NT2/D1 (cell line): ENCODE data around the gene RPL23.
"Not testable (repeated sequence)": the region's sequence is repeated elsewhere in the genome, so short reads cannot be mapped to it uniquely, and the experiment has no call there.

Source experiments
- DNase-seq: peaks from one replicate; pipeline ENCODE4 v3.0.0-alpha.2; 2011; ENCODE audit warnings: low read depth, low spot score
- H3K27me3 ChIP-seq: 2 replicates; pipeline ENCODE4 v1.6.0; 2011; ENCODE audit warnings: mild to moderate bottlenecking; ENCODE audit not compliant: insufficient read length, insufficient read depth
- H3K36me3 ChIP-seq: 2 replicates; pipeline ENCODE4 v1.6.1; 2011; ENCODE audit warnings: mild to moderate bottlenecking, low read length, mixed read lengths; ENCODE audit not compliant: insufficient read depth, insufficient read length
- H3K4me1 ChIP-seq: 2 replicates; pipeline ENCODE4 v1.5.1; 2011; ENCODE audit not compliant: insufficient read depth, insufficient read length
- H3K4me3 ChIP-seq: 2 replicates; pipeline ENCODE4 v1.5.1; 2011; ENCODE audit warnings: low read depth; ENCODE audit not compliant: insufficient read length
- H3K9ac ChIP-seq: 2 replicates; pipeline ENCODE4 v1.6.0; 2011; ENCODE audit warnings: low read depth; ENCODE audit not compliant: insufficient read length
- H3K9me3 ChIP-seq: 2 replicates; pipeline ENCODE4 v1.5.1; 2011; ENCODE audit warnings: mild to moderate bottlenecking, low read length; ENCODE audit not compliant: insufficient read depth
- SUZ12 ChIP-seq: IDR thresholded peaks from 2 replicates; pipeline ENCODE4 v1.6.1; 2011; ENCODE audit not compliant: insufficient read length, insufficient read depth; ENCODE audit errors: extremely low read depth
- YY1 ChIP-seq: IDR thresholded peaks from 2 replicates; pipeline ENCODE4 v1.6.1; 2011; ENCODE audit not compliant: insufficient read length, insufficient read depth
- ZNF274 ChIP-seq: IDR thresholded peaks from 2 replicates; pipeline ENCODE4 v1.6.1; 2011; ENCODE audit warnings: mild to moderate bottlenecking, low read depth, low read length

Gene RPL23

DNA sequence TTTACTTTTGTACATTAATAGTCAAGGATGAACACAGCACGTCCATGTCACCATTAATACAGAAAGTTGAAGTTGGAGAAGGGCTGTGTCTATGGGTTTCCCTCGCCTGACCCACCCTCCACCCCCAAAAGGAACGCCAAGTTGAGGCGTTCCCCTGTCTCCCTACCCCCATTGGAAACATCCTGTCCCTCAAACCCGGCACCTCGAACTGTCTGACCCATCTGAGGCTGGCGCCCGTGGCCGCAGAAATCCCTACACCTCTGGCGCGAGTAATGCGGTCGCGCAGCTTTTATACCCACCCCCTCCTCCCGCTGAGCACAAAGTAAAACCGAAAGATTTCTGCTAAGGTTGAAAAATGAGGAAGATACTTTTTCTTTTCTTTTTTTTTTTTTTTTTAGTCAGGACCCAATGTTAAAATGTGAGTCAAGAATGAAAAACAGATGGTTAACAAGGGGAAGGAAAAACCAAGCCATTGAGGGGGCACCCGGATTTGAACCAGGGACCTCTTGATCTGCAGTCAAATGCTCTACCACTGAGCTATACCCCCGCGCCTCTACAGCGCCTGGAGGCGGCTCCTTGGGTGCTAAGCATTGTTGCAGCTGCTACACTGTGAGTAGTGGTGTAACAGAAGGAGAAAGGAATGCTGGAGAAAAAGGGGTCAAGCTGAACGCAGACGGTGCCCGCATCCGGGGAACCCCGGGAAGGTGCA lies 15.4 kb upstream of the RPL23 start:
- DNase-seq = no peak
- peaks cover 17% of the 10 kb centered on the region for H3K4me1 ChIP-seq
- no peak for TF ChIP-seq SUZ12
- H3K36me3 ChIP-seq = peaks cover 25% of the 10 kb centered on the region
- peaks cover 4% of the 10 kb centered on the region for H3K27me3 ChIP-seq
- peak overlapping the region; percentile 92 for H3K9ac ChIP-seq
- no peaks in the 10 kb centered on the region for H3K9me3 ChIP-seq
- peak overlapping the region; percentile 98 for H3K4me3 ChIP-seq

DNA sequence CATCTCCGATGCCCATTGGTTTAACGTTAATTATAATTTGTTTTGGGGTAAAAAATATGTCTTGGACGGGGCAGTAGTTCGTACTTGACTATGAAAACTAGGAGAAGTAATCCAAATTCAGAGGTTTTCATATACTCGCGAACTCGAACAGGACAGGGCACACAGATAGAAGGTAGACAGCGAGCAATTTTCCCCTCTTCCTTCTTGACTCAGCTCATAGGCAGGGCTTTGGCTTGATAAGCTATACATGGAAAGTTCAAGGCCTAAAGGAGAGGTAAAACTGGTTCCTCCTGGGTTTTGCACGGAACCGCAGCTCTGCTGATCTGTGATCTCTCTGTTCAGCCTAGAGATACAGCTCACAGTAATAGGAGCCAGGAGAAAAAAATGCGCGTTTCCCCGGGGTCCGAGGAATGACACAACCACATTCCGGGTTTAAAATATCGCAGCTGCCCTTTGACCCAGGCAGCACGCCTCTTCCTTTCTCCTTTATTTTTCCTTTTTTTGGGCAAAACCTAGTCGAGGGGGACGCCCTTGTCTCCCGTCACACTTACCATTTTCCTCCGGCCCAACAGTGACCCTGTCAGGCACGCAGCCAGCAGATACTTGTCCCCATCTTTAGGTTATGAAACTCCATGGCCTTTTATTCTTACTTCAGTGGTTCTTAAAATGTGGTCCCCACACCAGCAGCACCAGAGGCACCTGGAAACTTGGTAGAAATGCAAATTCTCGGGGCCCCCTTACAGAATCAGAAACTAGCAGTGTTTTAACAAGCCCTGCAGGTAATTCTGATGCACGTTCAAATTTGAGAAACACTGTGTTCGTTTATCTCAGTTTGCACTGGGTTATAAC lies 14.7 kb upstream of the RPL23 start:
- no peaks in the 10 kb centered on the region for H3K9me3 ChIP-seq
- peaks cover 17% of the 10 kb centered on the region for H3K36me3 ChIP-seq
- H3K9ac ChIP-seq = peak overlapping the region; percentile 76
- peaks cover 12% of the 10 kb centered on the region for H3K4me1 ChIP-seq
- TF ChIP-seq YY1 = no peak
- TF ChIP-seq ZNF274 = no peak
- no peak for TF ChIP-seq SUZ12
- H3K27me3 ChIP-seq = peaks cover 4% of the 10 kb centered on the region
- H3K4me3 ChIP-seq = peak overlapping the region; percentile 98
- no peak for DNase-seq

GRCh38 chr17:38867179-38867967 lies 13.9 kb upstream of the RPL23 start:
- H3K9me3 ChIP-seq = no peaks in the 10 kb centered on the region
- H3K4me1 ChIP-seq = peaks cover 6% of the 10 kb centered on the region
- no peak for TF ChIP-seq SUZ12
- H3K4me3 ChIP-seq = peak overlapping the region; percentile 98
- H3K9ac ChIP-seq = peak overlapping the region; percentile 76
- H3K36me3 ChIP-seq = peaks cover 9% of the 10 kb centered on the region
- H3K27me3 ChIP-seq = peaks cover 4% of the 10 kb centered on the region
- DNase-seq = no peak

GRCh38 chr17:38864636-38865398 lies 11.3 kb upstream of the RPL23 start:
- no peak overlapping the region for H3K9ac ChIP-seq
- no peak for DNase-seq

DNA sequence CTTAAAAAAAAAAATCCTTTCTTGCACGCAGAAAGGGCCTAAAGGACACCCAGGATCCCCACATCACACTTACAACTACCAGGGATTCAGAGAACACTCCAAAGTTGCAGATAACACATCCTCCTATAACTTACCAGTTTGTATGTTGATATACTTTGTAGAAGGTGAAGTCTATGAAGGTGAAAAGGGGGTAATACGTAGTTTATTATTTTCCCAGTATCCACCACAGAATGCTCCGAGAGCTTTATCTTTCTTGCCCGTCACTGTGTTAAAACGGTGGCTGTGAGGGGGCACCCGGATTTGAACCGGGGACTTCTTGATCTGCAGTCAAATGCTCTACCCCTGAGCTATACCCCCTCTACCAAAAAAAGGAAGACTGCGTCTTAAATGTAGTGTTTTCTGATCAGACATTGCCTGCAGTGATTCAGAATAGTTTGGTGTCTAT lies 7.9 kb upstream of the RPL23 start:
- Histone ChIP-seq H3K9me3 (no peaks in the 10 kb centered on the region), H3K4me1 (no peaks in the 10 kb centered on the region), H3K27me3 (no peaks in the 10 kb centered on the region), H3K4me3 (no peak overlapping the region), H3K9ac (no peak overlapping the region), H3K36me3 (no peaks in the 10 kb centered on the region)
- no peak for DNase-seq
- TF ChIP-seq YY1 = no peak
- TF ChIP-seq ZNF274 = no peak
- TF ChIP-seq SUZ12 = no peak

More at GRCh38 chr17:38864636-38865398, 11.3 kb upstream of the RPL23 start:
- H3K27me3 ChIP-seq = peaks cover 4% of the 10 kb centered on the region
- H3K4me1 ChIP-seq = no peaks in the 10 kb centered on the region
- H3K36me3 ChIP-seq = no peaks in the 10 kb centered on the region
- no peak overlapping the region for H3K4me3 ChIP-seq
- TF ChIP-seq YY1 = no peak
- no peak for TF ChIP-seq ZNF274
- no peak for TF ChIP-seq SUZ12
- no peaks in the 10 kb centered on the region for H3K9me3 ChIP-seq

DNA sequence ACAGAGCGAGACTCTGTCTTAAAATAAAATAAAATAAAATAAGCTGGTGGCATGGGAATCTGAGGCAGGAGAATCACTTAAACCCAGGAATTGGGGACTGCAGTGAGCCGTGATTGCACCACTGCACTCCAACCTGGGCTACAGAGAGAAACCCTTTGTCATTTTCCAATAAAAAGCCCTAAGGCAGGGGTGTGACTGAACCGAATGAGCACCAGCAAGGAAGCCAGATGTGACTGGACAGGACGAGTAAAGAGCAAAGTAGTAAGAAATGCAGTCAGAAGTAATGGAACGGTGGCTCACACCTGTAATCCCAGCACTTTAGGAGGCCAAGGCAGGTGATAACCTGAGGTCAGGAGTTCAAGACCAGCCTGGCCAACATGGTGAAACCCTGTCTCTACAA lies 3.8 kb upstream of the RPL23 start:
- DNase-seq = no peak
- Histone ChIP-seq H3K27me3 (no peaks in the 10 kb centered on the region), H3K9ac (no peak overlapping the region), H3K36me3 (peaks cover 11% of the 10 kb centered on the region), H3K4me1 (no peaks in the 10 kb centered on the region), H3K4me3 (no peak overlapping the region), H3K9me3 (no peaks in the 10 kb centered on the region)
- no peak for TF ChIP-seq ZNF274
- TF ChIP-seq SUZ12 = no peak
- no peak for TF ChIP-seq YY1

- H3K36me3 ChIP-seq = peaks cover 32% of the 10 kb centered on the region
- H3K27me3 ChIP-seq, H3K4me1 ChIP-seq, H3K9me3 ChIP-seq, DNase-seq: not testable (repeated sequence)
- peak overlapping the region; percentile 57 for H3K9ac ChIP-seq
- peak overlapping the region; percentile 19 for H3K4me3 ChIP-seq
Observed at GRCh38 chr17:38855101-38855714, 1.7 kb upstream of the RPL23 start.
